Measurements from ENCODE around the gene KCNE5. TPM values are rescaled to one million over a fixed set of nuclear protein-coding genes. Genes with fewer than 3 reads are reported as not detected.
"Not testable (repeated sequence)": the region's sequence is repeated elsewhere in the genome, so short reads cannot be mapped to it uniquely, and the experiment has no call there.

The KCNE5 gene
- total RNA-seq, 1 donor from 2014 or later, result 0.43 TPM

DNA sequence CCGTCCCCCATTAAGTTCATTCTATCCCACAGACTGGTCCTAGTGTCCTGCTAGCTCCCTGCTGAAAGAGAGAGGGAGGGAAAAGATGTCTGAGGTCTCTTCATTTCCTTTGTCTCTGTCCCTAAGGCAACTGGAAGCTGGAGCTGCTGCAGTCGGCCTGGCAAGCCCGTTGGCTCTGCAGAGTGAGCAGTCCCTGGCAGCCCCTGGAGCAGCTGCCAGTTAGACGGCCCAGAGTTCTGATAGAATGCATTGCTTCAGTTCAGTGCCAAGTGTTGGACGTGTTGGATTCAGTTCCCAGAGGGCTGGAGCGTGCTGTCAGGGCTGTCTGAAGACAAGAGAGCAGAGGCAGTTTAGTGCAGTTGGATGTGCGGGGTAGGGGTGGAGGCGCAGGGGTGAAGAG is 975 bp downstream of the KCNE5 start:
- intact Hi-C loops (cut with DNase I), result loop anchor here (5.0 kb wide), 1 partner anchor 87 kb away; the partner anchor contains the start of gene NXT2
- no peak for DNase-seq (ENCODE audit: missing footprints)

DNA sequence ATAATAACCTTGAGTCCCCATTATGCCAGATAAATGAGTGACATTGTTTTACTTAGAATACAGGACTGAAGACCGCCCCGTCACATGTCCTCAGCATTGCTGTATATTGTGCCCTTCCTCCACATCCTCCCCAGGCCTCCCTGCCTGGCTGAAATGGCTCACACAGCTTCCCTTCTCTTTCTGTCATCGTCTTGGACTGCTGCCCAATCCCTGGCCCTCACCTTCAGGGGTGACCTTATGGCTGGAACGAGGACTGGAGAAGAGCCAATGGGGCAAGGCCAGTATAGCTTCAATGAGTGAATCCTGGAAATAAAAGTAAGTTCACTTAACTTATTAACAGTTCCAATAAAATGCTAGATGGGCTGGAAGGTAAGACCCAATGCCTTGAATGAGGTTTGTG is 2.7 kb downstream of the KCNE5 start:
- DNase-seq (ENCODE audit: missing footprints) (no peak), ATAC-seq (peak; percentile 42)
- intact Hi-C loops (cut with DNase I), result loop anchor here (5.0 kb wide), 1 partner anchor 85 kb away; the partner anchor contains the start of gene NXT2

More for the DNA sequence above, 975 bp downstream of the KCNE5 start:
- peak; percentile 63 for ATAC-seq

DNA sequence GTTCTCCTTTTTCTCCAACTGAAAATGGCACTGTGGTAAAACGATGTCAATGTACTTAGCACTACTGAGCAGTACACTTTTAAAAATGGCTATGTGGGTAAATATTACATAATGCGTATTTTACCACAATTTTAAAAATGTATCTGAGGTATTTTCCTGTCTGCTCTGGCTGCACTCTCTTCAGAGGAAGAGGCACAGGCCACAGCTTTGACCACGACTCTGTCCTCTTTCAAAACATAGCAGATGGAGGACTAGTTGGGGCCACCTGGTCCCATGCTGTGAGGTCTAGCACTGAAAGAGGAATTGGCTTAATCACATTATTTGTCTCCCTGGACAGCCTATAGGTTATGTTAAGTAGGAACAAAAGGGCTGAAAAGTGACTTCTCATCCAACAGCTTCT is 5.2 kb downstream of the KCNE5 start:
- ATAC-seq, result no peak
- intact Hi-C loops (cut with DNase I), result loop anchor here (5.0 kb wide), 1 partner anchor 82 kb away; the partner anchor contains the start of gene NXT2
- no peak for DNase-seq (ENCODE audit: missing footprints)

DNA sequence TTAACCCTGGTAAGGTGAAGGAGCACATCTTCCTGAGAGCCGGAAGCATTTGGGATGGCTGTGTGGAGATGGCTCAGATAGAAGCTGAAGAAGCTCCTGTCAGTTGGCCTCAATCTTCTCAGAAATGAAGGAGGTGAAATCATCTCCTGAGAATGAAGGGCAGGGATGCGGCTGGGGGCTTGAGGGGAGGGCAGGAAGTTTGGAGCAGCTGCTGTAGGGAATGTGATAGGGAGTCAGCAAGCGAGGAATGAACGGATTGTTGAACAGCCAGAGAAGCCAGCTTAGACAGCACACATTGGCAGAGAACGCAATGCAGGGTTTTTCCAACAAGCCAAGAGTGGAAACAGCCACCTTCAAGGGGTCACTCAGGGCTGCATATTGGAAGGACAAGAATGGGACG is 10.0 kb downstream of the KCNE5 start:
- intact Hi-C loops (cut with DNase I), result no loop called here

DNA sequence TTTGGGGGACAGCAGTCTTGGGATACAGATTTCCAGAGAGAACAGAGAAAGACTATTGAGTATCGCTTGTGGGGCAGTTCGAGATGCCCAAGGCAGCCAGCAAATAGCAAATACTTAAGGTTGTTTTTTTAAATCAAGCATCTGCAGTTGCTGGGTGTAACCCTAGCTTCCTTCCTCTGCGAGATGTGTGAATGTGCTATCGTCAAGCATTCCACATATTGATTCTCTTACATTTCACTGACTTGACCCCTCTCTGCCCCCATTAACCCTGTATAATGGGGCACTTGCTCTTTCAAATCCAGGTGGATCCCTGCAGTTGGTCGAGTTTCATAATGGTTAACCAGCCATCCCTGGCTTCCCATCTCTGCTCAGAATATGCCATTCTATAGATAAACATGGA is 23.5 kb downstream of the KCNE5 start:
- intact Hi-C loops (cut with DNase I), result no loop called here
- ATAC-seq, result no peak
- DNase-seq (ENCODE audit: missing footprints), result no peak

More for the DNA sequence above, 10.0 kb downstream of the KCNE5 start:
- DNase-seq (ENCODE audit: missing footprints) (no peak), ATAC-seq (no peak)

DNA sequence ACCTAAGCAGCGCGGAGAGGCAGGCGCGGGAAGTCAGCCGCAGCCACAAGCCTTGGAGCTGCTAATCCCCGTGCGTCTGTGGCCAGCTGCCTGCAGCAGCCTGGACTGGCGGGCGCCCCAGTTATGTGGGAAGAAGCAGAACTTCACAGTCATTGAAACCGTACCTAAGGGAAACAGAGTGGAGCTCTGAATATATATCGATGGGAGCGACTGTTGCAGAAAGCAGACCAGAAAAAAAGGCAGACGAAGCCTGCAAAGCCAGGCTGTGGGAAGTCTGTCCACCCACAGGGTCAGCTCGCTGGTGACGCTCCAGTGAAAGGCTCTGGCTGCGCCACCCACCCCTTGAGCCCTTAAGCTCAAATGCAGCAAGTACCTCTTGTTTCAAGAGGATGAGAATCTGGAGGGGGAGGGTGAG is 24.7 kb downstream of the KCNE5 start:
- DNase-seq (ENCODE audit: missing footprints) (peak; percentile 63), ATAC-seq (no peak)
- intact Hi-C loops (cut with DNase I), result no loop called here

DNA sequence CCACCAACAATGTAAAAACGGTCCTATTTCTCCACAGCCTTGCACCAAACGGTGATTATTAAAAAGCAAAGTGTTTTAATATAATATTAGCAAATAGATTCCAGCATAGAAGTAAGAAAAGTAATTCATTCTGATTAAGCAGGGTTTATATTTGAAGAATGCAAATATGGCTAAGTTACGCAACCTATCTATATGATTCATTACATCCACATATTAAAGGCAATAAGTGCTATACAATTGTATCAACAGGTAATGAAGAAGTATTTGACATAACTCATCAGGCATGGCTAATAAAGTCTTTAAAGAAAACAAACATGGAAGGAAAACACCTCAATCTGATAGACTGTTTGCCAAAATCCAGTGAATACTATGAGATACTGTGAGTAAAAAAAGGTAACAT is 29.0 kb downstream of the KCNE5 start:
- ATAC-seq, result no peak
- intact Hi-C loops (cut with DNase I), result no loop called here

DNA sequence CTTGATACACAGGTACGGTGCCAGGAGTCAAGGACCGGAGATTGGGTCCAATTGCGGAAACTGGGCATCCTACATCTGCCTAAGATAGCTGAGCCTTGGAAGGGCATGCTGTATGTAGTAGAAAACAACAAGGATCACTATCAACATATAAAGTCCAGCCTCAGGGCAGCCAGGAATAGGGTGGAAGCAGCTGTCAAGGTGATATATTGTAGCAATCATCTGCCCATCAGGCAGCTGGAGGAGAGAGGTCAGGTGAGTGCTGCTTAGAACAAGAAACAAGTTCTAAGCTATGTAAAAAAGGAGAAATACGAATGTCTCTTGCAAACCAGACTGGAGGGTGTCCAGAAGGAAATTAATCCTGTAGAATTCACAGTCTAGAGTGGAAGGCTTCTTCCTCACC is 34.8 kb downstream of the KCNE5 start:
- intact Hi-C loops (cut with DNase I), result no loop called here
- DNase-seq (ENCODE audit: missing footprints), result no peak
- no peak for ATAC-seq

More for the DNA sequence above, 29.0 kb downstream of the KCNE5 start:
- no peak for DNase-seq (ENCODE audit: missing footprints)

DNA sequence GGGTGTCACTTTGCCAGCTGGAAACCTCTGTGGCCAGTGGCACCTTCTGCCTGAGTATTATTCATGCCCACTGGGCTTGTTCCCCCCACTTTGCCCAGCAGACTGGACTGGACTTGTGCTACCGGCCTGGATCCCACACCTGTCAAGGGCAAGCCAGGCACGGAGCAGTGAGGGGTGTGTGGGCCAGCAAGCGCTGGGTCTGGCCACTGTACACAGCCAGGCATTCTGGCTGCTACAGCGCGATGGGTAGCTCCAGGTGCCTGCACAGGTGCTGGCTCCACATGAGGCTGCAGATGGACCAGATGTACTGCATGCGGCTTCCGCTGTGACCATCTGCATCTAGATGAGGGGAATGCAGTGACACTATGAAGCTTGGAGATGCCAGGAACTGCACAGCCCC is 39.5 kb downstream of the KCNE5 start:
- no peak for ATAC-seq
- intact Hi-C loops (cut with DNase I), result no loop called here
- no peak for DNase-seq (ENCODE audit: missing footprints)

DNA sequence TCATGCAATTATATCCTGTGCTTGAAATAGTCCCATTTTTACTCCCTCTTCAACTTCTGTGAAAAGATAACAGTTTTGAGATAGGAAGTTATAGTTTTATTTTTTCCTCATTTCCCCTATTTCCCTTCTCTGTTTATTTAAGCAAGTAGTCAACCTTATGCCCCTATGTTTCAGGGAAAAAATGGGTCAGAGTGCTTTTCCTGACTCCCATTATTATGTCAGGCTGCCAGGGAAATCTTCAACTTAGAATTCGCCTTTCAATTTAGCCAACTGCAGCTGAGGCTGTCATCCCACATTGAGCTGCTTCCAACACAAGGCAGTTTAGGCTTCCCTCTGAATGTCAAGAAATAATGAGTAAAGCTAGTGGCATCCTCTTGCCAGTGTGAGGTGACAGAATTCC is 46.1 kb downstream of the KCNE5 start:
- no peak for DNase-seq (ENCODE audit: missing footprints)
- intact Hi-C loops (cut with DNase I), result no loop called here
- ATAC-seq, result no peak

DNA sequence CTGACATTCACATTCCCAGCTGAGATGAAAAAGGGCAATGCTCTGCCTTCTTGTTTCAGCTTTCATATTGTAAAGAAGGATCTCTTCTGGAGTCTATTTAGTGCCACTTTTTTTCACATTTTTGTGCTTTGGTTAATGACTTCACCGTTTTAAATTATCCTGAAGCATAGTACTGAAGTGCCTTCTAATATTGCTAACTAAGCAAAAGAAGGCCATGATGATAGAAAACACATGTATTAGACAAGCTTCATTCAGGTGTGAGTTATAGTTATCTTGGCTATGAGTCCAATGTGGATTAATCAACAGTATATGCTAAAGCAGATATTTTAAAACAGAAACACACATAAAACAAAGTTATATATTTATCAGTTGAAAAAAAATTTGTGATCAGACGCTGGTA is 47.9 kb downstream of the KCNE5 start:
- ATAC-seq, result no peak
- intact Hi-C loops (cut with DNase I), result no loop called here
- no peak for DNase-seq (ENCODE audit: missing footprints)

DNA sequence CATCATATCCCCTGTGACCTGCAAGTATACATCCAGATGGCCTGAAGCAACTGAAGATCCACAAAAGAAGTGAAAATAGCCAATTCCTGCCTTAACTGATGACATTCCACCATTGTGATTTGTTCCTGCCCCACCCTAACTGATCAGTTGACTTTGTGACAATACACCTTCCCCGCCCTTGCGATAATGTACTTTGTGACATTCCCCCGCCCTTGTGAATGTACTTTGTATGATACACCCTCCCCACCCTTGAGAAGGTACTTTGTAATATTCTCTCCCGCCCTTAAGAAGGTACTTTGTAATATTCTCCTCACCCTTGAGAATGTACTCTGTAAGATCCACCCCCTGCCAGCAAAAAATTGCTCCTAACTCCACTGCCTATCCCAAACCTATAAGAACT is 48.9 kb downstream of the KCNE5 start:
- intact Hi-C loops (cut with DNase I); ATAC-seq; DNase-seq (ENCODE audit: missing footprints): not testable (repeated sequence)

Other genes with a start within 250 kb of the KCNE5 start
- gene GUCY2F, start 143.1 kb downstream of the KCNE5 start, total RNA-seq, result not detected
- 2.2 TPM for gene NXT2, start 88.3 kb downstream of the KCNE5 start, total RNA-seq
- gene ACSL4, start 108.1 kb upstream of the KCNE5 start, total RNA-seq, result 30.6 TPM